HG03135 (cell line): ENCODE results near the gene BRI3.
A peak's percentile ranks its signal among the peaks of the same experiment; 100 is the strongest.
"Not testable (repeated sequence)": the region's sequence is repeated elsewhere in the genome, so short reads cannot be mapped to it uniquely, and the experiment has no call there.

Source experiments
- ATAC-seq: cut with Tn5 transposase; IDR thresholded peaks from one replicate; pipeline ENCODE4 v1.9.1; 2021; ENCODE audit warnings: mild to moderate bottlenecking, moderate library complexity; ENCODE audit not compliant: unreplicated experiment

Gene BRI3

GRCh38 chr7:98303906-98304305 lies 22.4 kb downstream of the BRI3 start:
- no peak for ATAC-seq

DNA sequence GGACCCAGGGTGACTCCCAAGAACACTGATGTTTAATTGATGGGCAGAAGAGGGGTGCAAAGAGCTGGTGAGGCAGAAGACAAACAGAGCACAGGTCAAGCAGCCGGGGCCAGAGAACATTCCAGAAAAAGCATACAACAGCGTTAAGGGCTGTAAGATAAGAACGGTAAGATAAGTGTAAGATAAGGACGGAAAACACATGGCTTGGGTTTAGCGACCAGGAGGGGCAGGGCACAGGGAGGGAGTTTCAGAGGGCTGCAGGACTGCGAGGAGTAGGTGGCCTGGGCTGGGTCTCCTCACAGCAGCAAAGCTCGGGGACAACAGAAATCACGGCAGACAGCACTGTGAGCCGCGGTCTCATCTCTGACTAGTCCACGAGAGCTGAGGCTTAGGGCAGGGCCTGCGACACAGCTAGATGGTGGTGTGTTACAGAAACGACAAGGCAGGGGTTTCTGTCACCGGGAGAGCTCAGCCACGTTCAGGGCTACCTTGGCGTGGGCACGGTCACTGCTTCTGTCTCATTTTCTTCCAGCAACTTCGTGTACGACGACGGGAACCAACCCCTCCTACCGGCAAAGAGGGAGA lies 24.6 kb downstream of the BRI3 start:
- no peak for ATAC-seq

- ATAC-seq = no peak
Observed at GRCh38 chr7:98307971-98308466, 26.5 kb downstream of the BRI3 start.

DNA sequence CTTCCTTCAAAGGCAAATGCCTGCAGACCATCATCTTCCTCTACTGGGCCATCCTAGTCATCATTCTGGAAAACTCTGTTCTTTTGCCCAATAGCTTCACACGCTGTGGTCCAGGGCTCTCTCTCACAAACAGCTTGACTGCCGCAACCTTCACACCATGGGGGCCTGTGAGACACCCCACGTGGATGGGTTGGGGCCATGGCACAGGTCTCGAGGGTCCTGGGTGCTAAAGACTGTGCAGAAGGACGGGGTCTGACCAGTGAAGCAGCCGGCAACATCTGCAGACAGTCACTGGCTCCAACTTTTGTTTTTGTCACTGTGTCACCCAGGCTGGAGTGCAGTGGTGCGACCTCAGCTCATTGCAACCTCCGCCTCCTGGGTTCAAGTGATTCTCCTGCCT lies 28.1 kb downstream of the BRI3 start:
- ATAC-seq = no peak

- ATAC-seq = no peak
Observed at GRCh38 chr7:98312201-98312600, 30.7 kb downstream of the BRI3 start.

- no peak for ATAC-seq
Observed at GRCh38 chr7:98314469-98314868, 33.0 kb downstream of the BRI3 start.

DNA sequence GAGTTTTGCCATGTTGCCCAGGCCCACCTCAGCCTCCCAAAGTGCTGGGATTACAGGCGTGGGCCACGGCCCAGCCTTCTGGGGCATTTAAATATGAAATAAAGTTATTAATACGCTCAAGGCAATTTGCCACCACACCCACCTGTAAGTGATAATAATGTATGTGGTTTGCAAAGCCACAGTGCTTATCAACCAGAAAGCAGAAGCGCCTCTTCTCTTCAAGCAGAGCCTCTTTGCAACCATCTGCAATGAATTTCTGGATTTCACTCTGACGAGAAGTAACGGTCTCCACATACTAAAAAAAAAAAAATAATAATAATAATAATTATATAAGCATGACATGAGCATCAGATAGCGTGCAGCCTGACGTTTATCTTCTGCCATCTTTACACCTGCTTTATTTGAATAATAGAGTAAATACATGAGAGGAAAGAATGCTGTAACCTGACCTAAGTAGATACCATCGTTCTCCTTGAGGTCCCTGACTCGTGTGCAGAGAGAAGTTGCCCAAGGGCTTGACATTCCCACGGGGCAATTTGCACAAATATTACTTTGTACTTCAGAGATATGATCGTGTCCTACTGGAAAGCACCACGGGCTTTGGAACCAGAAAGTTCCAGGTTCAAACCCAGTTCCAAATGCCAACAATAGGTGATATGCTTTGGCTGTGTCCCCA lies 34.0 kb downstream of the BRI3 start:
- peak; percentile 84 for ATAC-seq

DNA sequence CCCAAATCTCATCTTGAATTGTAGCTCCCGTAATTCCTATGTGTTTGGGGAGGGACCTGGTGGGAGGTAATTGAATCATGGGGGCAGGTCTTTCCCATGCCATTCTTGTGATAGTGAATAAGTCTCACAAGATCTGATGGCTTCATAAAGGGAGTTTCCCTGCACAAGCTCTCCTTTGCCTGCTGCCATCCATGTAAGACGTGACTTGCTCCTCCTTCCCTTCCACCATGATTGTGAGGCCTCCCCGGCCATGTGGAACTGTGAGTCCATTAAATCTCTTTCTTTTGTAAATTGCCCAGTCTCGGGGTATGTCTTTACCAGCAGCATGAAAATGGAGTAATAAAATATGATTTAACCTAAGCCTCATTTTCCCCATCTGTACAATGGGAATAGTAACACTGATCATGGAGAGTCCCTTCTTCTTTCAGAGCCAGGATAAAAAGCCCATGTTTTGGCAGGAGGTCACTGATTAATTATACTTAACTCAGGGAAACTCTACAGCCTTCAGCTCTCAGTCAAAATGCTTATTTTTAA lies 34.6 kb downstream of the BRI3 start:
- not testable (repeated sequence) for ATAC-seq

DNA sequence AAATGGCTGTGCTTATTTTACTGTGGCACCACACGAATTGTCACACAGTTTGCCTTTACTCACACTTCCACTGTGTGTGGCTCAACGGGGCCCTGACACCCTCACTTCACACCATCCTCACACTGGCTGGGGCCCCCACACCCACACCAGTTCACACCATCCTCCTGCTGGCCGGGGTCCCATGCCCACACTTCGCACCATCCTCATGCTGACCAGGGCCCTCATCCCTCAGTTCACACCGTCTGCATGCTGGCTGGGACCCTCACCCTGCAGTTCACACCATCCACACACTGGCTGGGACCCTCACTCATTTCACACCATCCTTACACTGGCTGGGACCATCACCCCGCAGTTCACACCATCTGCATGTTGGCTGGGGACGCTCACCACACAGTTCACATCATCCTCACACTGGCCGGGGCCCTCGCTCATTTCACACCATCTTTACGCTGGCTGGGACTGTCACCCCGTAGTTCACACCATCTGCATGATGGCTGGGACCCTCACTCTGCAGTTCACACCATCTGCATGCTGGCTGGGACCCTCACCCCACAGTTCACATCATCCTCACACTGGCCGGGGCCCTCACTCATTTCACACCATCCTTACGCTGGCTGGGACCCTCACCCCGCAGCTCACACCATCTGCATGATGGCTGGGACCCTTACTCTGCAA lies 36.0 kb downstream of the BRI3 start:
- ATAC-seq = no peak

- ATAC-seq = no peak
Observed at GRCh38 chr7:98319176-98319575, 37.7 kb downstream of the BRI3 start.

GRCh38 chr7:98321301-98321700 lies 39.8 kb downstream of the BRI3 start:
- ATAC-seq = no peak

- ATAC-seq = no peak
Observed at GRCh38 chr7:98322331-98323270, 41.1 kb downstream of the BRI3 start.

DNA sequence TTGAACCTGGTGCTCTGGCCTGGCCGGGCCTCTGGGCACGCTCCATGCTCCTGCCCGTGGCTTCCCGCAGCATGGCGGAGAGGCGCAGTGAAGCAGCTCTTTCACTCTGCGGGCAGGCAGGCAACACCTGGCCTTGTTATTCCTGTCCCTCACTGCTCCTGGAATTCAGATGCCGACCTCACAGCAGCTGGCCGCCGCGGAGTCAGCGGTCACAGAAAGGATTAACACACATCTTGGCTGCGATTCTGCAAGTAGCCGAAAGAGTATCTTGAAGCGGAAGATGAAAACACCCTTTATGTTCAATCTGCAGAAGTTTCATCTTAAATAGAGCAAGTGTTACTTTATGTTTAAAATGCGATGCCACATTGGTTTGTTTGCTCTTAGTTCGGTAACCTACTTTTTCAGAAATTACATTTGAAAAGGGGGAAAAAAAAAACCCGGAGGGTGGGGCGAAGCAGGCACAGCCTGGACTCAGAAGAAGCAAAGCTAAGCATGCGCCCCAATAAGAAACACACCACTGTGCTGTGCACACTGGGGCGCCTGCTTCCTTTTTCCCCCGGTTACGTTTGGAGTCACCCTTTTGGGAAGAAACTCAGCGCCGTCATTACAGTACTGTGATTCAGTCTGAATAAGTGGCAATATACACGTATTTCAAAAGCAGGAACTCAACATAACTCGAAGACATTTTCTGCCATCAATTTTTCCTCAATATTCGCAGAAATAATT lies 42.3 kb downstream of the BRI3 start:
- ATAC-seq = no peak

- ATAC-seq = no peak
Observed at GRCh38 chr7:98324782-98325181, 43.3 kb downstream of the BRI3 start.

- ATAC-seq = no peak
Observed at GRCh38 chr7:98329100-98329790, 47.8 kb downstream of the BRI3 start.

DNA sequence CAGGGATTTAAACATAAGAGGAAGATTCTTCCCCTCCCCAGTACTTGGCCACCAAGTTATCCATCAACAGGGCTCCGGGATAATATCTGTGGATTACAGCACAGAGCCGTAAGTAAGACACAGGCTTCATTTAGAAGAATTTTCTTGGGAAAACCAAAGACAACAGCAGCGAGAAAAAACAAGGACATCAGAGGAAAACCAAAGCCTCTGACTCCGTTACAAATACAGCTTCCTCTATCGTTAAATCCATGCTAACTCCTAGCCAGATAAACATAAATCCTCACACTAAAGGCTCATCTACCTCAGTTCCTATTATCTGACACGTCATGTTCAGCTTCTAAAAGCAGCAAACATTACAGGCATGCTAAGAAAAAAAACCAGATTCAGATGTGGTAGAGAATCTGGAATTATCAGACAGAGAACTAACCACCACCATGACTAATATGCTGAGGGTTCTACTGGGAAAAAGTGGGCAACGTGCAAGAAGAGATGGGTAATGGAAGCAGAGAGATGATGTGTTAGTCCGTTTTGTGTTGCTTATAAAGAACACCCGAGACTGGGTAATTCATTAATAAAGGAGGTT lies 48.4 kb downstream of the BRI3 start:
- no peak for ATAC-seq

- no peak for ATAC-seq
Observed at GRCh38 chr7:98330926-98331529, 49.5 kb downstream of the BRI3 start.

GRCh38 chr7:98334081-98334480 lies 52.6 kb downstream of the BRI3 start:
- no peak for ATAC-seq
